Measurements from ENCODE around the gene APOBEC3H. TPM values are rescaled to one million over a fixed set of nuclear protein-coding genes. Genes with fewer than 3 reads are reported as not detected.
"Not testable (repeated sequence)": the region's sequence is repeated elsewhere in the genome, so short reads cannot be mapped to it uniquely, and the experiment has no call there.

Gene APOBEC3H
- 0.94 and 1.1 TPM in 2 replicates for polyA plus RNA-seq (2013)

DNA sequence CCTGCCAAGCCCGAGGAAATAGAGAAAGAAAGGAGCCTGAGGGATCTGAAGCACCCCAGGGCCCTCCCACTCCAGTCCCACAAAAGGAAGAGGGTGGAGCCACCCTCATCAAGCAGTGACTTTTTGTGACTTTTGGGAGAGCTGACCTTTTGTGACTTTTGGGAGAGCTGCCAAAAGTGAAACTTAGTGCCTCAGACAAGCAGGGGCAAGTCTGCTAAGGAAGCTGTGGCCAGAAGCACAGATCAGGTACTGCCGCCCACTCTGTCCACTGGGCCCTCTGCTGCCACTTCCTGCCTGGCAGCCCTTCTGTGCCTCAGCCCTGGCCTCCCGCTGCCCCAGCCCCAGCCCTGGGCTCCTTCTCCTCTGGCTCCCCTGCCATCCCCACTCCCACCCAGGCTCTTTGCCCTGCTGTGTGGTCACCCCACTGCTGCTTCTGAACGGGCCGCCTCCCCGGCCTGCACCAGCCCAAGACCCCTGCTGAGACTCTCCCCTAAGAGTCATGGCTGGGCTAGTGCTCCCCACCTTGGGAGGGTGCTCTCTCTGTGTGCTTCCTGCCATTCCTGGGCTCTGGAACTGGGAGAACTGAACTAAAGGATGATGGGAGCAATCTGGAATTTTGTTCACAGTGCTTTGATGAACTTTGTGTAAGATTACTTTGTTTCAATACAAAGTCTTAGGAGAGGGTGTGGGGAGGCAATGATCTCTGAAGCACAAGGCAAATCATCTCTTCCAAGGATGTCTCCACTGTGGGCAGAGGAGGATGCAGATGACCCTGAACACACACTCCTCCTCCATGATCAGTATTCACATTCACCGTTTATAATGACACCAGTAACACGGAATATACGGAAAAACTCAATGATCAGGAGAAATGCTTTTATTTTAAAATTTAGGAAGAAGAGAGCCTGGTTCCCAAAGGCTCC lies at the start of gene APOBEC3H:
TSS of gene APOBEC3H (plus strand) at position 147 of the 923 bp plus-strand sequence. CDS start 3,035 bp downstream, outside the sequence.
- peaks cover 9% of the 10 kb centered on the region for H3K79me1 ChIP-seq (ENCODE audit: low read length)
- H3K4me3 ChIP-seq (ENCODE audit: low read depth, low read length): no peak within 1 kb of the TSS
- peak within 1 kb of the TSS; percentile 90 for H2BK120ac ChIP-seq (ENCODE audit: insufficient read depth, low read length, poor library complexity)
- H3K18ac ChIP-seq (ENCODE audit: low read length): peak within 1 kb of the TSS; percentile 46
- no peak within 1 kb of the TSS for H3K9ac ChIP-seq (ENCODE audit: low read length)
- DNase-seq: no peak
- no peaks in the 10 kb centered on the region for H3K36me3 ChIP-seq (ENCODE audit: control insufficient read depth in 1 of 2, insufficient read depth in 2 of 2, low read length in 2 of 2)
- H3K27me3 ChIP-seq (ENCODE audit: insufficient read depth, low read length): no peaks in the 10 kb centered on the region
- H3K23ac ChIP-seq (ENCODE audit: low read length): no peak within 1 kb of the TSS
- peak within 1 kb of the TSS; percentile 88 for H2AFZ ChIP-seq (ENCODE audit: insufficient read depth, low read length, poor library complexity)
- H2BK5ac ChIP-seq (ENCODE audit: low read depth, low read length, poor library complexity): peak within 1 kb of the TSS; percentile 73
- peaks cover 8 to 10% of the 10 kb centered on the region in 2 experiments for H3K4me1 ChIP-seq (ENCODE audit: control insufficient read depth in 1 of 2, insufficient read depth in 2 of 2, low read length in 2 of 2)
- peak within 1 kb of the TSS; percentile 73 for H4K8ac ChIP-seq (ENCODE audit: low read depth, low read length)
- peak within 1 kb of the TSS; percentile 57 for H3K14ac ChIP-seq (ENCODE audit: low read length)
- H2BK12ac ChIP-seq (ENCODE audit: low read length): peak within 1 kb of the TSS; percentile 63
- H3K4ac ChIP-seq (ENCODE audit: low read depth, low read length): peak within 1 kb of the TSS; percentile 78
- H3K27ac ChIP-seq (ENCODE audit: low read depth, low read length): no peak within 1 kb of the TSS
- H3K79me2 ChIP-seq (ENCODE audit: control insufficient read depth, insufficient read depth, low read length, poor library complexity): peaks cover 3% of the 10 kb centered on the region
- H3K4me2 ChIP-seq (ENCODE audit: low read length): no peak within 1 kb of the TSS
- peaks cover 2% of the 10 kb centered on the region for H3K9me3 ChIP-seq (ENCODE audit: insufficient read depth, low read depth, low read length)
- peak within 1 kb of the TSS; percentile 40 for H4K12ac ChIP-seq (ENCODE audit: low read depth, low read length)
- peak within 1 kb of the TSS; percentile 85 for H4K91ac ChIP-seq (ENCODE audit: low read depth, low read length)
- peak within 1 kb of the TSS; percentile 89 for H2AK5ac ChIP-seq (ENCODE audit: low read length)
- WGBS (ENCODE audit: extremely low coverage, insufficient coverage, insufficient read length): no CpG with 5 or more reads among the region's 9 CpGs

DNA sequence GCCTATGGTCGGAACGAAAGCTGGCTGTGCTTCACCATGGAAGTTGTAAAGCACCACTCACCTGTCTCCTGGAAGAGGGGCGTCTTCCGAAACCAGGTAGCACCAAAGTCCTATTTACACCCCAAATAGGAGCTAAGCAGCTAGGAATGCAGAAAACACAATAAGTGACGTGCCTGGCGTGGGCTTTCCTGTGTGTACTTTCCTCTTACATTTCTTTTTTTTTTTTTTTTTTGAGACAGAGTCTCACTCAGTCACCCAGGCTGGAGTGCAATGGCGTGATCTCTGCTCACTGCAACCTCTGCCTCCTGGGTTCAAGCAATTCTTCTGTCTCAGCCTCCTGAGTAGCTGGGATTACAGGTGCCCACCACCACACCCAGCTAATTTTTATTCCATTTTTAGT lies 47.6 kb upstream of the APOBEC3H start:
- not testable (repeated sequence) for H4K8ac ChIP-seq (ENCODE audit: low read depth, low read length); H3K4me2 ChIP-seq (ENCODE audit: low read length); H3K18ac ChIP-seq (ENCODE audit: low read length); H3K4me1 ChIP-seq (ENCODE audit: control insufficient read depth in 1 of 2, insufficient read depth in 2 of 2, low read length in 2 of 2); H3K4ac ChIP-seq (ENCODE audit: low read depth, low read length); H2AK5ac ChIP-seq (ENCODE audit: low read length); H2BK120ac ChIP-seq (ENCODE audit: insufficient read depth, low read length, poor library complexity); H4K12ac ChIP-seq (ENCODE audit: low read depth, low read length); H3K27me3 ChIP-seq (ENCODE audit: insufficient read depth, low read length); H2BK5ac ChIP-seq (ENCODE audit: low read depth, low read length, poor library complexity); H3K23ac ChIP-seq (ENCODE audit: low read length); H2BK12ac ChIP-seq (ENCODE audit: low read length); H3K79me1 ChIP-seq (ENCODE audit: low read length); H3K4me3 ChIP-seq (ENCODE audit: low read depth, low read length); H3K9me3 ChIP-seq (ENCODE audit: insufficient read depth, low read depth, low read length); H2AFZ ChIP-seq (ENCODE audit: insufficient read depth, low read length, poor library complexity); DNase-seq; H3K36me3 ChIP-seq (ENCODE audit: control insufficient read depth in 1 of 2, insufficient read depth in 2 of 2, low read length in 2 of 2); H3K79me2 ChIP-seq (ENCODE audit: control insufficient read depth, insufficient read depth, low read length, poor library complexity); H3K14ac ChIP-seq (ENCODE audit: low read length); H3K27ac ChIP-seq (ENCODE audit: low read depth, low read length); H3K9ac ChIP-seq (ENCODE audit: low read length); H4K91ac ChIP-seq (ENCODE audit: low read depth, low read length)
- WGBS (ENCODE audit: extremely low coverage, insufficient coverage, insufficient read length): no CpG with 5 or more reads among the region's 7 CpGs

GRCh38 chr22:39051844-39052495 lies 45.1 kb upstream of the APOBEC3H start:
- not testable (repeated sequence) for H2AK5ac ChIP-seq (ENCODE audit: low read length); H3K36me3 ChIP-seq (ENCODE audit: control insufficient read depth in 1 of 2, insufficient read depth in 2 of 2, low read length in 2 of 2); H3K79me2 ChIP-seq (ENCODE audit: control insufficient read depth, insufficient read depth, low read length, poor library complexity); H3K79me1 ChIP-seq (ENCODE audit: low read length); H3K4me2 ChIP-seq (ENCODE audit: low read length); H3K23ac ChIP-seq (ENCODE audit: low read length); H2BK5ac ChIP-seq (ENCODE audit: low read depth, low read length, poor library complexity); H4K12ac ChIP-seq (ENCODE audit: low read depth, low read length); H3K27me3 ChIP-seq (ENCODE audit: insufficient read depth, low read length); H4K8ac ChIP-seq (ENCODE audit: low read depth, low read length); H3K9ac ChIP-seq (ENCODE audit: low read length); H2AFZ ChIP-seq (ENCODE audit: insufficient read depth, low read length, poor library complexity); H3K4me1 ChIP-seq (ENCODE audit: control insufficient read depth in 1 of 2, insufficient read depth in 2 of 2, low read length in 2 of 2); H2BK12ac ChIP-seq (ENCODE audit: low read length); H4K91ac ChIP-seq (ENCODE audit: low read depth, low read length); H2BK120ac ChIP-seq (ENCODE audit: insufficient read depth, low read length, poor library complexity); DNase-seq; H3K14ac ChIP-seq (ENCODE audit: low read length); H3K4me3 ChIP-seq (ENCODE audit: low read depth, low read length); H3K27ac ChIP-seq (ENCODE audit: low read depth, low read length); H3K4ac ChIP-seq (ENCODE audit: low read depth, low read length); H3K18ac ChIP-seq (ENCODE audit: low read length); H3K9me3 ChIP-seq (ENCODE audit: insufficient read depth, low read depth, low read length)
- WGBS (ENCODE audit: extremely low coverage, insufficient coverage, insufficient read length): no CpG with 5 or more reads among the region's 18 CpGs

GRCh38 chr22:39055658-39056057 lies 41.4 kb upstream of the APOBEC3H start:
- no peak overlapping the region for H3K27ac ChIP-seq (ENCODE audit: low read depth, low read length)

More at GRCh38 chr22:39055658-39056057, 41.4 kb upstream of the APOBEC3H start:
- Histone ChIP-seq H3K79me2 (ENCODE audit: control insufficient read depth, insufficient read depth, low read length, poor library complexity) (no peaks in the 10 kb centered on the region), H3K4me1 (ENCODE audit: control insufficient read depth in 1 of 2, insufficient read depth in 2 of 2, low read length in 2 of 2) (no peaks in the 10 kb centered on the region), H2BK5ac (ENCODE audit: low read depth, low read length, poor library complexity) (no peak overlapping the region), H3K9me3 (ENCODE audit: insufficient read depth, low read depth, low read length) (peaks cover 5% of the 10 kb centered on the region), H3K27me3 (ENCODE audit: insufficient read depth, low read length) (no peaks in the 10 kb centered on the region), H3K9ac (ENCODE audit: low read length) (no peak overlapping the region), H3K4me2 (ENCODE audit: low read length) (no peak overlapping the region), H3K4me3 (ENCODE audit: low read depth, low read length) (peak overlapping the region; percentile 16), H3K4ac (ENCODE audit: low read depth, low read length) (no peak overlapping the region), H2AFZ (ENCODE audit: insufficient read depth, low read length, poor library complexity) (no peak overlapping the region), H4K91ac (ENCODE audit: low read depth, low read length) (no peak overlapping the region), H4K12ac (ENCODE audit: low read depth, low read length) (no peak overlapping the region), H3K36me3 (ENCODE audit: control insufficient read depth in 1 of 2, insufficient read depth in 2 of 2, low read length in 2 of 2) (no peaks in the 10 kb centered on the region), H2BK12ac (ENCODE audit: low read length) (no peak overlapping the region), H2AK5ac (ENCODE audit: low read length) (no peak overlapping the region), H4K8ac (ENCODE audit: low read depth, low read length) (no peak overlapping the region), H3K18ac (ENCODE audit: low read length) (no peak overlapping the region), H3K23ac (ENCODE audit: low read length) (no peak overlapping the region), H3K79me1 (ENCODE audit: low read length) (no peaks in the 10 kb centered on the region), H2BK120ac (ENCODE audit: insufficient read depth, low read length, poor library complexity) (no peak overlapping the region), H3K14ac (ENCODE audit: low read length) (no peak overlapping the region)
- no CpG with 5 or more reads among the region's 11 CpGs for whole genome bisulfite sequencing (ENCODE audit: extremely low coverage, insufficient coverage, insufficient read length)
- no peak for DNase-seq
